Keratinocyte (primary cell): ENCODE results near the gene JRKL.

Experiments
- CTCF ChIP-seq, 3 experiments: IDR thresholded peaks in 1 of 3; conservative IDR thresholded peaks in 1 of 3; optimal IDR thresholded peaks in 1 of 3; 2 replicates in 2 of 3; 3 replicates in 1 of 3; pipeline versions ENCODE3 to v1.5.1; 2011; ENCODE audit warnings: low read length in 3 of 3, mild to moderate bottlenecking in 3 of 3, moderate library complexity in 2 of 3, control low read depth in 1 of 3, inconsistent platforms in 1 of 3; ENCODE audit not compliant: insufficient read depth in 2 of 3; ENCODE audit errors: extremely low read depth in 1 of 3
- EZH2 ChIP-seq: IDR thresholded peaks from one replicate; pipeline ENCODE4 v1.6.1; 2012; ENCODE audit warnings: inconsistent platforms, mild to moderate bottlenecking, low read length, moderate library complexity

GRCh38 chr11:96385187-96385586, 4.6 kb upstream of the JRKL start:
- TF ChIP-seq CTCF (optimal IDR thresholded peaks at IDR 0.05 in 1 of 3, IDR thresholded peaks at IDR 0.05 in 1 of 3, conservative IDR thresholded peaks at IDR 0.05 in 1 of 3; ENCODE audit: extremely low read depth in 1 of 3, insufficient read depth in 2 of 3, low read length in 3 of 3): no peak
- TF ChIP-seq EZH2: no peak
